Measurements from ENCODE around the gene TSR3.
A peak's percentile ranks its signal among the peaks of the same experiment; 100 is the strongest.
"Not testable (repeated sequence)": the region's sequence is repeated elsewhere in the genome, so short reads cannot be mapped to it uniquely, and the experiment has no call there.

The TSR3 gene

DNA sequence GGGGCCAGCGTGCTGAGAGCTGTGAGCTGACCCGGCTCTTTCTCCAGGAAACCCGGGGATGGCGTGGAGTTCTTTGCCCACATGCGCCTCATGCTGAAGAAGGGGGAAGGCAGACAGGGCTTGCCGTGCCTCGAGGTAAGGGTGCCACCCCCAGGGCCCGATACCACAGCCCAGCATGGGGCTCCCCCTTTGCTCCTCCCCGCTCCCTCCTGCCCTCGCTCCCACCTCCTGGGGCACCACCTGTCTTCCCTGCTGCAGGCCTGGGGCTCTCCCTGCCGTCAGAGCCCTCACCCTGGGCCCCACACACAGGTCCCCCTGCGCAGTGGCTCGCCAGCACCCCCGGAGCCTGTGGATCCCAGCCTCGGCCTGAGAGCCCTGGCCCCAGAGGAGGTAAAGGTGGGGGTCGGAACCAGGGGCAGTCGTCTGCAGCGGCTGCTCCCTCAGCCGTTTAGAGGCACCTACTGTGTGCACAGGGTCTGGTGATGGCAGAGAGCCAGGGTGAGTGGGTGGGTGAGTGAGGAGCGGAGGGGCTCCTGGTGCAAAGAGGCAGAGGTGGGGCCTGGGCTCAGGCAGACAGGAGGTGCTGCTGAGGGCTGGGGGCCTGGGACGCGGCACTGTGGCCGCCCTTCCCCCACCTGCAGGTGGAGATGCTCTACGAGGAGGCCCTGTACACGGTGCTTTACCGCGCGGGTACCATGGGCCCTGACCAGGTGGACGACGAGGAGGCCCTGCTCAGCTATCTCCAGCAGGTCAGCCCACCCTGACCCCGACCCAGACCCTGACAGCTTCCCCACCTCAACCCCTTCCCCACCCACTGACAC lies 12.6 kb downstream of the TSR3 start:
- DNase-seq (ENCODE audit: low read depth, low spot score), result no peak

GRCh38 chr16:1338119-1338730 lies 13.5 kb downstream of the TSR3 start:
- DNase-seq (ENCODE audit: low read depth, low spot score), result no peak

GRCh38 chr16:1337486-1337885 lies 14.2 kb downstream of the TSR3 start:
- DNase-seq (ENCODE audit: low read depth, low spot score), result no peak

DNA sequence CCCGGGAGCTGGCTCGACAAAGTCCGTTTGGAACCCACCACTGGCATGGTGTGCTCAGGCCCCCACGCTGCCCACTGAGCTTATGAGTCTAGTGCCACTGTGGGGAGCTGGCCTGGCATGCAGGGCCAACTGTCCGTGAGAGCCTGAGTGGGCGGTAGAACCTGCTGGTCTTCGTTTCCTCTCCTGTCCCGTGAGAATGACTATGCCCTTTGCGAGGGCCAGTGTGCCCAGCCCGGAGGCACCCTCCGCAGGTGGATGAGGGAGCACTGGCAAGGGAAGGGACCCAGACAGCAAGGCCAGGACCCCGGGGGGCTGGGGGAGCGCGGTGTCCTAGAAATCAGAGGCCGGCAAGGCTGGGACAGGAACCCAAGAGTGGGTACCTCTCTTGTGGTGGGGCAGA lies 15.1 kb downstream of the TSR3 start:
- DNase-seq (ENCODE audit: low read depth, low spot score), result no peak

GRCh38 chr16:1335996-1336395 lies 15.7 kb downstream of the TSR3 start:
- no peak for DNase-seq (ENCODE audit: low read depth, low spot score)

DNA sequence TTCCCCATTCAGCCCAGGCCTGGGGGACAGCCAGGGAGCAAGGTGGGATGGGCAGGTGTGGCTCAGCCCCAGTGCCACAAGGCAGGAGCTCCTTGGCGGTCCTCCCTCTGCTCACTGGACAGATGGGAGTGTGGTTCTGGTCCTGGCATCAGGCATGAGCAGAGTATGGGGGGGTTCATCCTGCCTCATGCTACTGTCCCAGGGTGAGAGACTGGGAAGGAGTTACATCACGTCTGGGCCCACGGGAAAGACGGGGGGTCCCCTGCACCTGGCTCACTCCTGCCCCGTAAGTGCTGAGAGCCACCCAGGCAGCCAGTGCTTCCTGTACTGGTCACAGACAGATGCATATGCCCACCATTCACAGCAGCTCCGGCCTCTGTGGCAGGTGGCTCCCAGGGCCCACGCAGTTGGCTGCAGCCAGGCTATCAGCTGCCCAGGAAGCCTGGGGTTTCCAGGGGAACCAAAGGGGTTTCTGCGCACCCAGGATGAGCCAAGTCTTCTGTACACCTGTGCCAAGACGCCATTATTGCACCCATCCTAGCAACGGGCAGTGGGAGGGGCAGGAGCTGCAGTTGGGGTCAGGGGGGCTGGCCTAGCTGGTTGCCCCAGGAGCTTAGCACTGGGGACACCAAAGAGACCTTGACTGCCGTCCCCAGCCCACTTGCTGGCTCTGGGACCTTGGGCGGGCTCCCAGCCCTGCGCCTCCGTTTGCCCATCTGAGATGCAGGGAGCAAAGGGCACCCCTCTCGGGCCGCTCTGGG lies 16.3 kb downstream of the TSR3 start:
- no peak for DNase-seq (ENCODE audit: low read depth, low spot score)

DNA sequence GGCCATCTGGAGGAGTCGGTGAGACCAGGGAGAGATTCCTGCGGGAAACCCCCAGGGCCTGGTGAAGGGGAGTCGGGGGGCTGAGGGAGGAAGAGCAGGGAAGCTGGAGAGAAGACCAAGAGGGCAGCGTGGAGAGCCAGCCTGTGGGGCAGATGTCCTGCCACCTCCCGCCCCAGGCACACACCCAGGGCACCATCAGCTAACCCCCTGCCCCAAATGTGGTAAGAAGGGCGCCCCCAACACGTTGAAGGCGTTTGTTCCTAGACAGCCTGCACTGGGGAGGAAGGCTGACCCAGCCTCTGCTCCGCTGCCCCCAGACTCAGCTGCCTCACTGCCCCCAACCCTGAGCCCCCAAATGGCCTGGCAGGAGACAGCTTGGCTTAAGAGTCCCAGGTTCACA lies 16.9 kb downstream of the TSR3 start:
- no peak for DNase-seq (ENCODE audit: low read depth, low spot score)

GRCh38 chr16:1333854-1334700 lies 17.6 kb downstream of the TSR3 start:
- DNase-seq (ENCODE audit: low read depth, low spot score), result no peak

DNA sequence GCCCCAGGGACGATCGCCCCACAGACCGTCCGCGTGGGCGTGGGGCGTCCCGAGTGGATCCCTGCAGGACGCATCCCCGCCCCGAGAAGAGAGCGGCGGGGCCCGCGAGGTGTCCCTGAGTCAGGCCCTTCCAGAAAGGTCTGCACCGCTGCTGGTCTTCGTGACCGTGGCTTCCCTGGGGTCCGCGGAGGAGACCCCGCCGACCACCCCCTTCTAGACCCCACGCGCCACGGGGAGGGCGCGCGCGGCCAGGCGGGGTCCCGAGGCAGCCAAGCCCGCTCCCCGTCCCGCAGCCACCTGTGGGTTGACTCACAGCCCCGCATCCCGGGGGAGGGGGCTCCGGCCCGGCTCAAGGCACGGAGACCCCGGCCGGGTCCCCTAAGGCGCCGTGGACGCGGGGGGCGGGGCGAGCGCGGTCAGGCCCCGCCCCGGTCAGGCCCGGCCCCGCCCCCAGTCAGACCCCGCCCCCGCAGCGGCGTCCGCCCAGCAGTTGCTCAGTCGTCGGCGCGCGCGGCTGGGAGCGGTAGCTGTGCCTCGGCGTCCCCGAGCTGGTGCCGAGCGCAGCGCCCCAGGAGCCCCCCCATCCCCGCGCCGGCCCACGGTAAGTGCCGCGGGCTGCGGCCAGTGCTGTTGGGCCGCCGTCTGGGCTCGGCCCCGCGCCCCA lies 18.4 kb downstream of the TSR3 start, which contains the start of gene BAIAP3:
Gene BAIAP3, plus strand, starts transcription at position 497 of the 664 bp plus-strand sequence. CDS start 4,905 bp downstream, outside the sequence.
- DNase-seq (ENCODE audit: low read depth, low spot score), result no peak

DNA sequence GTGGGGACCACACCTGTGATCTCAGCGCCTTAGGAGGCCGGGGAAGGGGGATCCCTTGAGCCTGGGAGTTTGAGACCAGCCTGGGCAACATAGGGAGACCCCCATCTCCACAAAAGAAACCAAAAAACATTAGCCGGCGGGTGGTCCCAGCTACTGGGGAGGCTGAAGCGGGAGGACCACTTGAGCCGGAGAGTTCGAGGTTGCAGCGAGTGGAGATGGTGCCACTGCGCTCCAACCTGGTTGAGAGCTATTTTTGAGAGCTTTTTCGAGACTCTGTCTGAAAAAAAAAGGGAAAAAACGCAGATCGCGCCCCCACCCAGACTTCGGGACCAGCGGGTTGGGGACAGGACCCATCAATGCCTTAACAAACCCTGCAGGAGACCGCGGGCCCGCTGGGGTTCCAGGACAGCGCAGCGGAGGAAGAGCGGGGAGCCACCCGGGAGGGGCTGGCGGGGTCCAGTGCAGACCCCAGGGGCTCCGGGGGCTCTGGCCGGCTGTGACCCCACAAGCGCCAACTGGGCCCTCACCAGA lies 19.0 kb downstream of the TSR3 start:
- no peak for DNase-seq (ENCODE audit: low read depth, low spot score)

- peak; percentile 88 for DNase-seq (ENCODE audit: low read depth, low spot score)
Measured at GRCh38 chr16:1331712-1332617, 19.7 kb downstream of the TSR3 start.

DNA sequence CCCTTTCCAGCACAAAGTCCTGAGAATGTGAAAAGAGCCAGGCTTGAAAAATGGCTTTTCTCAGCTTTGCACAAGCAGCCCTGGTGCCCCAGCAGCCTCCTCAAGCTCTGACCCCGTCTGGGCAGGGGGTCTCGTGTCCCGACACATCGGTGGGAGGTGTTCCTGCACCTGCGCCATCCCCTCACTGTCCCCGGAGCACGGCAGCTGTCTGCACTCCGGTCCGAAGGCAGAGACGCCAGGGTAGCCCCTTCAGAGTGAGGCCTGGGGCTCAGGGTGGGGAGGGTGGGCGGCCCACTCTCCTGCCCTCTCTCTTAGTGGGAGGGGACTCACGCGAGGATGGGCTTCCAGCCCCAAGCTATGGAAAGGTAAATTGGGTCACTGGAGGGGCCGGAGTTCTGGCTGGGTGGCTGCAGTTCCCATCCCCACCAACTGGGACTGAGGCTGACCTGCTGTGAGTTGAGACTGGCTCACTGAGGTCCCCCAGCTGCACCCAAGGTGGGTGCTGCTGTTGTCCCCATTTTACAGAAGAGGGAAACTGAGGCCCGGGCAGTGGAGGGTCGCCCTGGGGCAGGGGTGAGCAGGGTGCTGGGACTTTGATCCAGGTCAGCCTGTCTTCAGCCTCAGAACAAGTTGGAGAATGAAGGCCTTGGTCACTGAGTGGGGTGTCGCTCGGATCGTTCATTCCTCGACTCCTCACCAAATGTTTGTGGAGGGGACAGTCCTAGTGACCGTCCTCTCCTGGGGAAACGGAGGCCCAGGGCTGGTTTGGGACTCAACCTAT lies 20.6 kb downstream of the TSR3 start:
- no peak for DNase-seq (ENCODE audit: low read depth, low spot score)

- DNase-seq (ENCODE audit: low read depth, low spot score), result no peak
Measured at GRCh38 chr16:1330260-1330914, 21.3 kb downstream of the TSR3 start.

DNA sequence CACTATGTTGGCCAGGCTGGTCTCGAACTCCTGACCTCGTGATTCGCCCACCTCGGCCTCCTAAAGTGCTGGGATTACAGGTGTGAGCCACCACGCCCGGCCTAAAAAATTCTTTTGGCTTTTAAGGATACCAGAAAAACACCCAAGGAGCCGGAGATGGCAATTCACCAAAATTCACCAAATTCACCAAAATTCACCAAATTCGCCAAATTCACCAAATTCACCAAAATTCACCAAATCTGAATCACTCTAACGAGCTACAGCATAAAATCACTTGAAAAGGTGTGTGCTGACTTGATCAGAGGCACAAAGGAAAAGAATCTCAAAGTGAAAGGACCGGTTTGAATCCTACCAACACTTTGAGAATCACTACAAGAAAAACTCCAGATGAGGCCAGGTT lies 22.7 kb downstream of the TSR3 start:
- not testable (repeated sequence) for DNase-seq (ENCODE audit: low read depth, low spot score)

GRCh38 chr16:1328136-1328535 lies 23.5 kb downstream of the TSR3 start:
- not testable (repeated sequence) for DNase-seq (ENCODE audit: low read depth, low spot score)

DNA sequence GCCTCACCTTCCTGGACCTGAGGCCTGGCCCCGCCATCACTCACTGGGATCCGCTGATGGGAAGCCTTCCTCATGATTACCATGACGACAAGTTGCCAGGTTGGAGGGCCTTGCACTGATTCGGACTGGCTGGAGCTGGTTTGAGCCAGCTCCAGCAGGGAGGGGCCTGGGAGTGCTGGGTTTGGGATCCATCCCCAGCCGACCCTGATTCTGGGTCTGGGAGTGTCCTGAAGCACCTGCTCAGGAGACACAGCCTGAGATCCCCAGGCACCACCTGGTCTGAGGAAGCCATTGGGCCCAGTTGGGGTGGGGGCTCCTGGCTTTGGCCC lies 24.1 kb downstream of the TSR3 start:
- DNase-seq (ENCODE audit: low read depth, low spot score), result no peak

DNA sequence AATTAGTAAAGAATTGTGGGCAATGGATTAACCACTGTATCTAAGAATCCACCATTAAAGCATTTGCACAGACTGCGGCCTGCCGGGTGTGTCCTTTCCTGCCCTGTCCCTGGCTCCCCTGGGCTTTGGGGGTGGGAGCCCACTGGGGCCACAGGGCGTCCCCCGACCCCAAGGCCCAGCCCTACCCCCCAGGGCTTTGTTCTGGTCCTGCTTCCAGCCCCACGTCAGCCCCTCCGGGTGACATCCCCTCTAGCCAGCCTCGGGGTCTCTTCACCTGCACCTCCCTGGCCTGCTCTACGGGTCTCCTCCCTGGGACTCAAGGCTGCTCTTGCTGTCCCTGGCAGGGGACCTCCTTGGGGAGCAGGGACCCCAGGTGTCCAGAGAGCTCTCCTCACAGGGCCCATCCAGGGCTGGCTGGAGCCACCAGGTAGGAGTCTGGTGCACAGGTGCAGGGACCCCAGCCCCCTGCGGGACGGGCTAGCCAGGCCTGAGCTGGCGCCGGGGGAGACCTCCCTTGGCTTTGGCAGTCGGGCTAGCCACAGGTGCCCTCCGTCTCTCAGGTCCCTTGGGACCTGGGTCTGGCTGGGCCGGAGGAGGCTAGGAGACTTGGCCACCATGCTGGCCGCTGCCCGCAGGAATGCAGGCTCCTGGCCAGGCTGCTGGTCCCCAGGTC lies 24.6 kb downstream of the TSR3 start:
- DNase-seq (ENCODE audit: low read depth, low spot score), result no peak

- DNase-seq (ENCODE audit: low read depth, low spot score), result no peak
Measured at GRCh38 chr16:1326391-1326790, 25.3 kb downstream of the TSR3 start.

All from iPS DF 19.7 (cell line).